ENCODE measurements around the gene UGP2. TPM values are rescaled to one million over a fixed set of nuclear protein-coding genes. Genes with fewer than 3 reads are reported as not detected.

UGP2 gene
- polyA plus RNA-seq, 3 donors: 22.3 to 71.8 (median 49.9) TPM

DNA sequence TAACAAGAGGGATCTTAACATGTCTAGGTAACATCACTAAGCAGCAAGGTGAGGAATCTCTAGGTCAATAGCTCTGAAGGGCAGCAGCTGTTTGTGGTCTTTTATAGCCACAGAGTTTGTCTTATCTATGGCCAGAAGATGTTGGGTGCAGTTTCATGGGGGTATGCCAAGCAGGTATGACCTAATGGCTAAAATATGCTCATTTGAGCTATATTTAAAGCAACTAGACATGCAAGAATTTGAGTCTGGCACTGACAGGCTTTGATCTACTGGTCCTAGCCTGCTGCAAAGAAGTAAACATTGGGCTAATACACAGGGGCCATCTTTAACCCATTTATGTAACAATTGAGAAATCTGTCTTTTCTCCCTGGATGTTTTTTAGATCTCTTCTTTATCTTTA lies 13.9 kb upstream of the UGP2 start:
- H3K4me1 Mint-ChIP-seq: peaks cover 5% of the 10 kb centered on the region
- Histone ChIP-seq H3K79me2 (ENCODE audit: insufficient read depth, low read length) (no peaks in the 10 kb centered on the region), H3K4me3 (replicated peaks in 1 of 3; ENCODE audit: low read depth in 2 of 3, low read length in 3 of 3) (no peak overlapping the region), H3K27ac (ENCODE audit: low read depth in 1 of 2, low read length in 2 of 2) (no peak overlapping the region), H3K9ac (ENCODE audit: insufficient read depth, low read length, poor library complexity, severe bottlenecking) (no peak overlapping the region), H2AFZ (ENCODE audit: insufficient read depth, low read depth, low read length, poor library complexity, severe bottlenecking) (no peak overlapping the region), H3K9me3 (replicated peaks in 1 of 2; ENCODE audit: control insufficient read depth in 1 of 2, insufficient read depth in 1 of 2, low read length in 2 of 2) (peaks cover 0 to 3% of the 10 kb centered on the region in 2 donors), H3K36me3 (replicated peaks in 1 of 2; ENCODE audit: control insufficient read depth in 1 of 2, insufficient read depth in 2 of 2, low read length in 2 of 2) (no peaks in the 10 kb centered on the region), H3K4me2 (replicated peaks; ENCODE audit: extremely low read depth, low read length, poor library complexity, severe bottlenecking) (no peak overlapping the region), H3K27me3 (ENCODE audit: control insufficient read depth in 2 of 2, insufficient read depth in 2 of 2, low read length in 2 of 2) (no peaks in the 10 kb centered on the region), H3K4me1 (ENCODE audit: control insufficient read depth in 1 of 2, insufficient read depth in 2 of 2, low read length in 2 of 2) (no peaks in the 10 kb centered on the region), H4K20me1 (ENCODE audit: insufficient read depth, low read length) (no peaks in the 10 kb centered on the region)
- DNase-seq: no peak
- H3K4me3 Mint-ChIP-seq: no peak overlapping the region
- no peaks in the 10 kb centered on the region for H3K36me3 Mint-ChIP-seq
- intact Hi-C loops (cut with micrococcal nuclease): no loop called here
- peaks cover 0 to 10% (median 6%) of the 10 kb centered on the region in 7 donors for H3K9me3 Mint-ChIP-seq
- TF ChIP-seq, protein P1, sequence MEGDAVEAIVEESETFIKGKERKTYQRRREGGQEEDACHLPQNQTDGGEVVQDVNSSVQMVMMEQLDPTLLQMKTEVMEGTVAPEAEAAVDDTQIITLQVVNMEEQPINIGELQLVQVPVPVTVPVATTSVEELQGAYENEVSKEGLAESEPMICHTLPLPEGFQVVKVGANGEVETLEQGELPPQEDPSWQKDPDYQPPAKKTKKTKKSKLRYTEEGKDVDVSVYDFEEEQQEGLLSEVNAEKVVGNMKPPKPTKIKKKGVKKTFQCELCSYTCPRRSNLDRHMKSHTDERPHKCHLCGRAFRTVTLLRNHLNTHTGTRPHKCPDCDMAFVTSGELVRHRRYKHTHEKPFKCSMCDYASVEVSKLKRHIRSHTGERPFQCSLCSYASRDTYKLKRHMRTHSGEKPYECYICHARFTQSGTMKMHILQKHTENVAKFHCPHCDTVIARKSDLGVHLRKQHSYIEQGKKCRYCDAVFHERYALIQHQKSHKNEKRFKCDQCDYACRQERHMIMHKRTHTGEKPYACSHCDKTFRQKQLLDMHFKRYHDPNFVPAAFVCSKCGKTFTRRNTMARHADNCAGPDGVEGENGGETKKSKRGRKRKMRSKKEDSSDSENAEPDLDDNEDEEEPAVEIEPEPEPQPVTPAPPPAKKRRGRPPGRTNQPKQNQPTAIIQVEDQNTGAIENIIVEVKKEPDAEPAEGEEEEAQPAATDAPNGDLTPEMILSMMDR (IDR thresholded peaks at IDR 0.05): no peak
- H3K27ac Mint-ChIP-seq: no peak overlapping the region
- peaks cover 0 to 5% (median 0%) of the 10 kb centered on the region in 3 donors for H3K27me3 Mint-ChIP-seq (ENCODE audit: low read depth in 3 of 3)

DNA sequence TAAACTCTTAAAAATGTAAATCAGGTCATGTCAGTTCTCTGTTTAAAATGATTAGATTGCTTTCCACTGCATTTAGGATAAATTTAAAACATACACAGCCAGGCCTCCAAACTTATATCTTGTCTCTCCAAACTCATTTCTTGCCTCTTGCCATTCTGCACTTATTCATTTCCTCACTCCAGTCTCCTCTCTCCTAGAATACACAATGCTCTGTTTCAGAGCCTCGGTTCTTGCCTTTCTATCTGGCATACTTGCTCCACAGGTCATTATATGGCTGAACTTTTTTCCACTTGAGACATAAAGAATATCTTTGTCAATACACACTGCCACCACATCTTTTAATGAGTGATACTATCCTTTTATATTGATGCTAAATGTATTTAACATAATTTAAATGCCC lies 10.5 kb upstream of the UGP2 start:
- TF ChIP-seq, protein P1 (IDR thresholded peaks at IDR 0.05): no peak
- Histone ChIP-seq H3K4me3 (replicated peaks in 1 of 3; ENCODE audit: low read depth in 2 of 3, low read length in 3 of 3) (no peak overlapping the region), H2AFZ (ENCODE audit: insufficient read depth, low read depth, low read length, poor library complexity, severe bottlenecking) (no peak overlapping the region), H3K27ac (ENCODE audit: low read depth in 1 of 2, low read length in 2 of 2) (no peak overlapping the region), H3K36me3 (replicated peaks in 1 of 2; ENCODE audit: control insufficient read depth in 1 of 2, insufficient read depth in 2 of 2, low read length in 2 of 2) (no peaks in the 10 kb centered on the region), H3K27me3 (ENCODE audit: control insufficient read depth in 2 of 2, insufficient read depth in 2 of 2, low read length in 2 of 2) (no peaks in the 10 kb centered on the region), H3K9me3 (replicated peaks in 1 of 2; ENCODE audit: control insufficient read depth in 1 of 2, insufficient read depth in 1 of 2, low read length in 2 of 2) (no peaks in the 10 kb centered on the region), H3K4me1 (ENCODE audit: control insufficient read depth in 1 of 2, insufficient read depth in 2 of 2, low read length in 2 of 2) (no peaks in the 10 kb centered on the region), H4K20me1 (ENCODE audit: insufficient read depth, low read length) (no peaks in the 10 kb centered on the region), H3K4me2 (replicated peaks; ENCODE audit: extremely low read depth, low read length, poor library complexity, severe bottlenecking) (no peak overlapping the region), H3K79me2 (ENCODE audit: insufficient read depth, low read length) (no peaks in the 10 kb centered on the region), H3K9ac (ENCODE audit: insufficient read depth, low read length, poor library complexity, severe bottlenecking) (no peak overlapping the region)
- no peak for DNase-seq
- H3K27me3 Mint-ChIP-seq (ENCODE audit: low read depth in 3 of 3): no peaks in the 10 kb centered on the region
- no peaks in the 10 kb centered on the region for H3K4me1 Mint-ChIP-seq
- no peaks in the 10 kb centered on the region for H3K36me3 Mint-ChIP-seq
- H3K4me3 Mint-ChIP-seq: no peak overlapping the region
- H3K27ac Mint-ChIP-seq: no peak overlapping the region
- 80% methylated on average over 1 of the region's 1 CpG for WGBS (ENCODE audit: insufficient coverage)
- no peaks in the 10 kb centered on the region for H3K9me3 Mint-ChIP-seq
- intact Hi-C loops (cut with micrococcal nuclease): no loop called here
